Bone marrow (tissue), 2 donors: Measurements from ENCODE around the gene MDM2.
"Not testable (repeated sequence)": the region's sequence is repeated elsewhere in the genome, so short reads cannot be mapped to it uniquely, and the experiment has no call there.

Experiments
- DNase-seq, 2 donors: peaks; one replicate each; lab custom pipeline; 2025; lab: John Stamatoyannopoulos, UW

The MDM2 gene

GRCh38 chr12:68853396-68854077, 45.6 kb downstream of the MDM2 start:
- DNase-seq: no peak

- no peak for DNase-seq
Measured at GRCh38 chr12:68854078-68854468, 46.1 kb downstream of the MDM2 start.

GRCh38 chr12:68854554-68854953, 46.6 kb downstream of the MDM2 start:
- DNase-seq: no peak

GRCh38 chr12:68855111-68855510, 47.1 kb downstream of the MDM2 start:
- DNase-seq: no peak

GRCh38 chr12:68855771-68856170, 47.8 kb downstream of the MDM2 start:
- no peak for DNase-seq

GRCh38 chr12:68856510-68856909, 48.5 kb downstream of the MDM2 start:
- DNase-seq: no peak

GRCh38 chr12:68861890-68862289, 53.9 kb downstream of the MDM2 start:
- DNase-seq: no peak

- DNase-seq: no peak
Measured at GRCh38 chr12:68863109-68863770, 55.3 kb downstream of the MDM2 start.

GRCh38 chr12:68863886-68864454, 56.0 kb downstream of the MDM2 start:
- DNase-seq: not testable (repeated sequence)

GRCh38 chr12:68864604-68865003, 56.6 kb downstream of the MDM2 start:
- DNase-seq: no peak

- no peak for DNase-seq
Measured at GRCh38 chr12:68865399-68866164, 57.6 kb downstream of the MDM2 start.

GRCh38 chr12:68866950-68867349, 59.0 kb downstream of the MDM2 start:
- DNase-seq: no peak

- DNase-seq: no peak
Measured at GRCh38 chr12:68867606-68868005, 59.6 kb downstream of the MDM2 start.

- no peak for DNase-seq
Measured at GRCh38 chr12:68868043-68868790, 60.2 kb downstream of the MDM2 start.

GRCh38 chr12:68870011-68870410, 62.0 kb downstream of the MDM2 start:
- no peak for DNase-seq

- no peak for DNase-seq
Measured at GRCh38 chr12:68870443-68870842, 62.5 kb downstream of the MDM2 start.

- DNase-seq: no peak
Measured at GRCh38 chr12:68871396-68871795, 63.4 kb downstream of the MDM2 start.

GRCh38 chr12:68871921-68872320, 63.9 kb downstream of the MDM2 start:
- DNase-seq: no peak

GRCh38 chr12:68873316-68873715, 65.3 kb downstream of the MDM2 start:
- DNase-seq: no peak

GRCh38 chr12:68876461-68876860, 68.5 kb downstream of the MDM2 start:
- DNase-seq: no peak

GRCh38 chr12:68877583-68877982, 69.6 kb downstream of the MDM2 start:
- DNase-seq: no peak

GRCh38 chr12:68878283-68878682, 70.3 kb downstream of the MDM2 start:
- DNase-seq: no peak
